Activated CD4-positive, alpha-beta T cell treated with anti-CD3 and anti-CD28 coated beads, Interleukin-2, amount 50 U/mL, for 48 hours (primary cell): ENCODE data around the gene IVL.
A peak's percentile ranks its signal among the peaks of the same experiment; 100 is the strongest.

ENCODE experiments used
- DNase-seq, 2 experiments: peaks; one replicate each; pipeline ENCODE4 v3.0.0-alpha.2; 2020

IVL gene, protein sequence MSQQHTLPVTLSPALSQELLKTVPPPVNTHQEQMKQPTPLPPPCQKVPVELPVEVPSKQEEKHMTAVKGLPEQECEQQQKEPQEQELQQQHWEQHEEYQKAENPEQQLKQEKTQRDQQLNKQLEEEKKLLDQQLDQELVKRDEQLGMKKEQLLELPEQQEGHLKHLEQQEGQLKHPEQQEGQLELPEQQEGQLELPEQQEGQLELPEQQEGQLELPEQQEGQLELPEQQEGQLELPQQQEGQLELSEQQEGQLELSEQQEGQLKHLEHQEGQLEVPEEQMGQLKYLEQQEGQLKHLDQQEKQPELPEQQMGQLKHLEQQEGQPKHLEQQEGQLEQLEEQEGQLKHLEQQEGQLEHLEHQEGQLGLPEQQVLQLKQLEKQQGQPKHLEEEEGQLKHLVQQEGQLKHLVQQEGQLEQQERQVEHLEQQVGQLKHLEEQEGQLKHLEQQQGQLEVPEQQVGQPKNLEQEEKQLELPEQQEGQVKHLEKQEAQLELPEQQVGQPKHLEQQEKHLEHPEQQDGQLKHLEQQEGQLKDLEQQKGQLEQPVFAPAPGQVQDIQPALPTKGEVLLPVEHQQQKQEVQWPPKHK

DNA sequence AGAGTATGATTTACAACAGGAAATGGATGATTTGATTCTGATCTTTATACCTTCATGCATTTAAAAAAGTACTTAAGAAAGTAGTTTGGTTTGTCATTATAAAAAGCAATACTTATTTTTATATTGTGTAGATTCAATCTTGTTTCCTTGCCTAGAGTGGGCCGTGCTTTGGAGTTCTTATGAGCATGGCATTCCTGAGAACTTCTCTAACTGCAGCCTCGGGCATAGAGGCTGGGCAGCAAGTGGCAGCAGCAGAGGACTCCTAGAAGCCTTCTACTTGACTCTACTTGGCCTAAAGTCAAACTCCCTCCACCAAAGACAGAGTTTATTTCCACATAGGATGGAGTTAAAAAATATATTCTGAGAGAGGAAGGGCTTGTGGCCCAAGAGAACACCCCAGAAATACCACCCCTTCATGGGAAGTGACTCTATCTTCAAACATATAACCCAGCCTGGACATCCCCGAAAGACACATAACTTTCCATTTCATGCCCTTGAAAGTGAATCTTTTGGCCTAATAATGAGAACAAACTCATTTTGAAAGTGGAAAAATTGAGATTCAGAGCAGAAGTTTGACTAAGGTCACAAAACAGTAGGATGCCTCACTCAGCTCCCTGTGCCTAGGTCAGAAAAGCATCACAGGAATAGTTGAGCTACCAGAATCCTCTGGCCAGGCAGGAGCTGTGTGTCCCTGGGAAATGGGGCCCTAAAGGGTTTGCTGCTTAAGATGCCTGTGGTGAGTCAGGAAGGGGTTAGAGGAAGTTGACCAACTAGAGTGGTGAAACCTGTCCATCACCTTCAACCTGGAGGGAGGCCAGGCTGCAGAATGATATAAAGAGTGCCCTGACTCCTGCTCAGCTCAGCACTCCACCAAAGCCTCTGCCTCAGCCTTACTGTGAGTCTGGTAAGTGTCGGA, at the start of gene IVL:
Gene IVL, plus strand, starts transcription at position 861 of the 916 bp plus-strand sequence. CDS start 1,252 bp downstream, outside the sequence.
- DNase-seq: no peak

DNA sequence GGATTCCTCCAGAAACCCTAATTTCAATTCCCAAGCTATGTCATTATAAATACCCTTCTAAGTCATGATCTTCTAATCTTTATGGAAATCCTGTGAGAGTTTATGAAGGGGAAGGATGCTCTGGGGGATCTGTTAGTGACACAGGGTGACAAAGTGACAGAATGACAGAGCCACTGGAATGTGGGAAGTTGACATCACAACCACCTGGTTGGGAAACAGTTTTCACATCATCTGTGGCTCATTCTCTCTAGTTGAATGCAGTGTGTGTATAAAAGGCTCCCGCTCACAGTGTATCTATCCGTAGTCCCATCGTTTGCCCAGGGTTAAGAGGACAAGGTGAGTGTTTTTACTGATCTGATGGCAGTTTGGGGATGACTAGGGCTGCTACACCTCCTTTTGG, 48.6 kb upstream of the IVL start, which contains the start of gene LCE7A:
Gene LCE7A, plus strand, starts transcription at position 301 of the 400 bp plus-strand sequence. CDS start 702 bp downstream, outside the sequence.
- DNase-seq: no peak

DNA sequence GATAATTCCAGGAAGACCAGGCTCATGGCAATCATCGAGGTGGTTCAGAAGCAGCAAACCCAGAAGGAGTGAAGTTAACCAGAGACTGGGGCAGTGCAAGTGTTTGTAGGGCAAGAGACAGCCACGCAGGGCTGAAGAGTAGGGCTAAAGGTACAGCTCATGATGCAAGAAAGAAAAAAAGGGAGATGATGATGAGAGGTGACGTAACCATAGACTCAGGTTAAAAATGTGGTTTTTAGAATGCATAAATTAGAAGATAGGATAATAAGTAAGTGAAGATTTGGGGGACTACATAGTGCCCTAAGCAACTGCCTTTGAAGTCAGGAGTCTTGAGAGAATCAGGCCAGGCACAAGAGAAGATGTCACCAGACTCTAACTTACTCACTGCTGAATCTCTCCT, 48.2 kb upstream of the IVL start:
- no peak for DNase-seq

DNA sequence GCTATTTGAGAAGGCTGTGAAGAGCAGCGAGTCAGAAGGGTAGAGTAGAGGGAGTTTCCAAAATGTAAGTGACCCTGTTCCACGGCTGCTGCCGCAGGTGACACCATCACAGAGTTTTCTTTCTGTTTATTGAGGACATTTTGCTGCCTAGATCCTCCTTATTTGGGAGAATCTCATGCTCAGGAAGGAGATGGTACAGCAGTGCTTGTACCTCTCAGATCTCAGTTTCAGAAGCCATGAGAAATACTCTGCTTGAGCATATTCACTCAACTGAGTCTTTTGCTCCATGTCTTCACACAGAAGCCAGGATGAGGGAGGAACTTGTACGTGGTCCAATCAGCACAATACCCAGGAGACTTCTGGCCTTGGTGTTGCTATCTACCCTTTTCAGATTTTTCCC, 47.0 kb upstream of the IVL start:
- DNase-seq: no peak

DNA sequence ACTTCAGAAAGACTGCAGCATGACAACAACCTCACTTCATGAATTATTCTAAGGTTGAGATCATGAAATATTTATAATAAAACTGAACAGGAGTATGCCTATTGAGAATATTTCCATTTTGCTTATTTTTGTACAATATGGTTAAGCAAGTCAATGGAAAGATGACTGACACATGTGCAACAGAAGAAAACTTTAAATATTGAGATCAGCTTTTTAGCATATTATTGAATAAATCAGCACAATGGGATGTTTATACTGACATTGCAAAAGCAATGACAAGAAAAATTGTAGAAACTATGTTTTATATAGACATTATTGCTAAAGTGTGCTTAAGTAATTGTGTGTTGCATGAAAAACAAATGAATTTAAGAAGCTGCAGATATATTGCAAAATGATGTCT, 43.9 kb upstream of the IVL start:
- DNase-seq: no peak

DNA sequence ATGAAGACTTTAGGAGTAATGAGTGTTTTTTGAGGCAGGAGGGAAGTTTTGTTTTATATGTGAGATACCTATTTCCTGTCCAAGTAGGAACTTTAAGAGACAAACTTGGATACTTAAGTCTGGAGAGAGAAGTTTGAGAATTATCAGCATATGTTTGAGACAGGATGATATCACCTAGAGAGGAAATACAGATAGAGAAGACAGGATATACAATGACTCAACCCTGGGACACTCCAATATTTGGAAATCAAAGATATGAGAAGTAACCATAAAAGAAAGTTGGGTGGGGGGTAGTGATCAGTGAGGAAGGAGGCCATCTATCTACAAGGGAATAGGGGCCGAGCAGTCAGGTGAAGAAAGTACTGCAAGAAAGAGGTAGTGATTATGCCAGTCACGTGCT, 42.0 kb upstream of the IVL start:
- DNase-seq: no peak

DNA sequence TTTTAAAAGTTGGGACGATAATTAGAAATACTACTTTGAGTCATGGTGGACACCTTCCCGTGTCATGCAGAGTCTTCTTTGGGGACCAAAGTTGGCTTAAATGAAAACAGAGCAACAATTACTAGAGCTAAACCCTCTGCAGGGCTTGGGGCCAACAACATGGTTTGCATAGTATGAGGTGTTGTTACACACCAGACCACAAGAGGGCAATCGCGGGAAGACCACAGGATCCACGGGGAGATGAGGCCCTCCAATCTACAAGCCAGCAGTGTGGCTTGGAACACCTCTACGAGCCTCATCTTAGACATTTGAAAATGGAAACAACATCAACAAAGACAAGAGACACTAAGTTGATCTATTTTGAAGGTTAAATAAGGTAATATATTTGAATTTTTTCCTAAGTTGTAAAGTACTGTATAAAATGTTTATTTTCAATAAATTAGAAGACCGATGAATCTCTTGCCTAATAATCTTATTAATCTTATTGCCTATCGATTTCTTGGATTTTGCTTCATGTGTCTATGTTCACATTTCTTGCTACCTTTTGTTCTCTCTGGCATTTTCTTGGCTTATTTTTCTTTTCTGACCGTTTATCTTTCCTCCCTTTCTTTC, 38.4 kb upstream of the IVL start:
- peak; percentile 62 to 71 for DNase-seq

DNA sequence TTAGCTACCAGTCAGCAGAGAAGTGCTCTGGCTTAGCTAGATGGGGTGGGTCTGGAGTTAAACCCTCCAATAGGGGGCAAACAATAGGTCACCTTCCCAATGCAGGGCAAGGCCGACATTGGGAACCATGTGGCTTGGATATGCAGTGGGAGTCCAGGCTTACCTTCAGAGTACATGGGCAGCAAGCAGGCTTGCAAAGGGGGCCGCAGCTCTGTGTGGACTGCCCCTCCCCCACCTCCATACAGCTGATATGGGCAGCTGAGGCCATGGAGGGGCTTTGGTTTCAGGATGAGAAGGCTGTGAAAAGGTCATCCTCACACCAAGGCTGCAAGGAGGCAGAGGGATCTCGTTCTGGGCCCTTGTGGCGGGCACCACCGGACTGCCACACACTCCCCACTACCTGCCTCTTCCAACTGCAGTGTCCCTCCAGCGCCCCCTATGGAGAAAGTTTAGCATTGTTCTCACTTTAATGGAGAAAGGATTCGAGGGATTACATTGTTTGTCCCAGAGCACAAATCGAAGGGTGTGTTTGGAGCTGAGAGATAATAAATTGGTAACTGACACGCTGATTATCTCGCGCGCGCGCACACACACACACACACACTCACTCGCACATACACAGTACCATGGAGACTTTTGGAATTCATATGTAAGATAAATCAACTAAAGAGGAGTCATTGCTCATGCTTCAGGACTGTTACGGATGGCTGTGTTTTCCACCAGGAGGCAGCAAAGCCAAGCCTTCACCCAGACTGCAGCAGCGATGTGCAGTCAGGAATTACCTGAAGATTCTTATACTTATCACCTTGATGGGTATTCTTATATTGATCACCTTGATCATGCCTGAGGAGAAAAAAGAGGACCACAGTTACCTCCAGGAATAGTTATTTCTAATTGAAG, 37.3 kb upstream of the IVL start:
- DNase-seq: no peak

DNA sequence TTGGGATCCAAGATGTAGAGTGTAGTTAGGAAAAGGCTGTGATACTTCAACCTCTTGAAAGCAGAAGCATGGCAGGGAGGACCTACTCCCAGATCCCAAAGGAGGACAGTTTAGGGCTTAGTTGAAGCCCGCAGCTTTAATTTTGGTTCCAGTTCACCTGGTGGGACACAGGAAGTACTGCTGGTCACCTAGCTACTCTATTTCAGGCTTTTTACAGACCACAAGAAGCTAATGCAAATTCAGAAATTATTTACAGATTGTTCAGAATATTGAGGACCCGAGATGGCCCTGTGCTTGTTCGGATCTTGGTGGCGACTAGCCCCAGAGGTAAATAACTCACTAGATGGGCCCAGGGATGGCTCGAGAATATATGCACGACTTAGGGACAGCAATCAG, 36.6 kb upstream of the IVL start:
- no peak for DNase-seq

DNA sequence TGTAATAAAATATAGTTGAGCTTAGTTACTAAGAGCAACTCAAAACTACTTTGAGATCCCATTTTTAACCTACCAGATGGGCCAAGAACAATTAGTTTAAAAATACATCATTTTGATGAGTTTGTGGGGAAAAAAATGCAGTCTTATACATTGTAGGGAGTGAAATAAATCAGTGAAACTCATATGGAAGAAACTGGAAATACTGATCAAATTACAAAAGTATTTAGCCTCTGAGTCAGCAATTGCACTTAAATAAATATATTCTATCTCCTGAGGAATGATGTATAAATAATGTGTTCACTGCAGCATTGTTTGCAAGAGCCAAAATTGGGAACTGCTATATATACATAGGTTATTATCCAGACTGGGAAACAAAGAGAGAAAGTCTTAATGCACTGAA, 34.9 kb upstream of the IVL start:
- no peak for DNase-seq

DNA sequence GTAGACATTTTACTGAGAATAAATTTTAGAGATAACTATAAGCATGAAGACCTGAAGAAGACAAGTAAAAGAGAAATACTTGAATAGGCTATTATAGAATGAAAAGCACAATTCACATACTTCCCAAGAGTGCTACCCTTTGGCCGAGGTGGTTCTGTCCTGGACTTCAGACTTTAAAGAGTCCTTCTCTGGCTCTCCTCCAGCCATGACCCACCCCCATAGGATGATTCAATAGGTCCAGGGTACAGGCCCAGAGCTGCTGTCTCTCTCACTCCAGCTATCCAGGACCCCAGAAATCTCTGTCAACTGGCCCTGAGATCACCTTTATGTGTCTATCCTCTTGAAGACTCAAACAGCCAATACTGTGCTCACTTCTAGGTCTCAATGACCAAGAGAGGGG, 31.5 kb upstream of the IVL start:
- no peak for DNase-seq

DNA sequence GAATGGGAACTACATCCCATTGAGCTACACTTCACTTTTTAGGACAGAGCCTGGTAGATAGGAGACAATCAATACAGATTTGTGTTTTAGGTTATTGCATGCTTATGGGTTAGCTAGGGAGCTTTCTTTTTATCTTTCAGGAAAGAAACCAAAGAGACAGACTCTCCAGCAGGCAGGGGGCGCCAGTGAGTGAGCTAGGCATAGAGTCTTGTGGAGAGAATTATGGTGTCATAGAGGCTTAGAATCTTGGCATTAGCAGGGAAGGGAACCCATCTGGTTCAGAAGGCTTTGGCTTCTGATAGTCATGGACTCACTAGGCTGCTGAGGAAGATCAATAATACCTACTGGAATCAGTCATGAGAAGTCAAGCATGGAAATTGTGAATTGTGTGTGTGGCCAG, 30.3 kb upstream of the IVL start, which contains the start of gene SMCP:
Gene SMCP, plus strand, starts transcription at position 281 of the 400 bp plus-strand sequence. CDS start 6,101 bp downstream, outside the sequence.
- DNase-seq: peak; percentile 50 to 55

DNA sequence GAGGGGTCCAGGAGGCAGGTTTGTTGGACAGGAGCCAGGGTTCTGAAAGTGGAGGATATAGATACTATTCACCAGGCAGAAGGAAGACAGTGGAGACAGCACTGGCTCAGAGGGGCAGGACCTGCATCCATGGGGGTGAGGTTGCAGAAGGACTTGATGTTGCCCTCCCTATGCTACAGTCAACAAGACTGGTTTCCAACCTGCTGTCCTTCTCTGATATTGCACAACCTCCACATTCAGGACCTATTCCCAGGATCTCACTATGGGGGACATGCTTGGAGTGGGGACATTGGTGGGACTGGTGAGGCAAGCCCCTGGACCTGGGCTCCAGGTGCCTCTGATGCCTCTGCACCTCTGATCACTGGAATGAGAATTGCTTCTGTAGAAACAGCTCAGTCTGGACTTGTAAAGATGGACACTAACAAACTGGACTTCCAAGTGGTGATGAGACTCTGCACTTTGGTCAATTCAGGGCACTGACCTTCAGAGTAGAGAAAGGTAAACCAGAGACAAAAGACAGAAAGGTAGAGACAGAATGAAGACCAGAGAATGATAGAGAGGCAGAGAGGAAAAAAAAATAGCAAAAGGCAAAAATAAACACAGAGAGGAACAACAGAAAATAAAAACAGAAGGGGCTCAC, 28.7 kb upstream of the IVL start:
- DNase-seq: no peak

DNA sequence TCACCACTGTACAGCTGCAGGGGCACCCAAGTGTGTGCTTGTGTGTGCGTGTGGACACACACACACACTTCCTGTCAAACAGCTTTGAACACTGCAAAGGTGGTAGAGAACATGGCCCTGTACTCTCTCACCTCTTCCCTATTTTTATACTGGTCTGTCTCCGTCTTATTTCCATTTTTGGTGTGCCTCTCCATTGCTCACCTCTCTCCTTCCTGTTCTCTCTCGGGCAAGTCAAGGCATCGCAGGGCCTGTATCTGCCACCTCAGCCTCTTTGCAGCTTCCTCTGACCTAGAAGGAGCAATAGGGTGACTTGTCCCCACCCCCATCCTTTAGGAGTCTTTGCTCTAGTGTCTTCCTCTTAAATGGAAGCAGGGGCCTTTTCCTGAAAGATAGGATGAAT, 28.0 kb upstream of the IVL start:
- no peak for DNase-seq

DNA sequence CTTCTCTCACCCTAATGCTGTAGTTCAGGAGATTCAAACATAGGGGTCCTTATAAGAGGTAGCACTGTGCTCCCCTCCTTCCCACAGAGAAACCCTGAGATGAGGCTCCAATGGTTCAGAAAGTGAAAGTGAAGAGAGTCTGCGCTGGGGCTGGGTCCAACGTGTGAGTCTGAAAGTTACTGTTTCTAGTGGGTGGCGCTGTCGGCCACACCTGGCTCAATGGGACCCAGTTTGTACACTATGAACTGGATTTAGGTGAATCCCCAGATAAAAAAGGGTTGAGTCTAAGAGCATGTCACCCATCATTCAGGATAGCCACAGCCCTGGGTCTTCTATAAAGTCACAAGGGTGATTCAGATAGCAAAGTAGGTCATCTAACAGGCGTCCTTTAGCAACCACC, 27.4 kb upstream of the IVL start:
- DNase-seq: no peak

DNA sequence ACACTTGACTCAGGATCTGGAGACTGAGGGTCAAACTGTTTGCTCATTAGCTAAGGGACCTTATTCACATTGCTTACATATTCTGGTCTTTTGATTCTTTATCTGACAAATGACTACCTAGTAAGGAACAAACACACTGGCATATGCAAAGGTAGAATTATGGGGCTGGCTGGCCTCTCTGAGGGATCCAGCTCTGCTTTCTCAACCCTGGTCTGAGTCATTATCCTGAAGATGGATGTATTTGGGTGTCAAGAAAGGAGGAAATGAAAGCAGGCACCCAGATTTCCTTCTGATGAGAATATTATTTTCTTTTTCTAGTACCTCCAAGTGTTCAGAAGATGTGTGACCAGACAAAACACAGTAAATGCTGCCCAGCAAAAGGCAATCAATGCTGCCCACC, 24.3 kb upstream of the IVL start:
- no peak for DNase-seq

DNA sequence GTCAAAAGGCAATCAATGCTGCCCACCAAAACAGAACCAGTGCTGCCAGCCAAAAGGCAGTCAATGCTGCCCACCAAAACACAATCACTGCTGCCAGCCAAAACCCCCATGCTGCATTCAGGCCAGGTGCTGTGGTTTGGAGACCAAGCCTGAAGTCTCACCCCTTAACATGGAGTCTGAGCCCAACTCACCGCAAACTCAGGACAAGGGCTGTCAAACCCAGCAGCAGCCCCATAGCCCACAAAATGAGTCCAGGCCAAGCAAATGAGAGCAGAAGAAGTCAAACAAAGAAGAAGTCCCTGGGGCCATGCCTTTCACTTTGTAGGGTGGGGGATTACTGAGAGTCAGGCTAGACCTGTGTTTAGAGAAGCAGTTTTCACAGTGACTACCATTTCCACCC, 23.8 kb upstream of the IVL start:
- DNase-seq: no peak

DNA sequence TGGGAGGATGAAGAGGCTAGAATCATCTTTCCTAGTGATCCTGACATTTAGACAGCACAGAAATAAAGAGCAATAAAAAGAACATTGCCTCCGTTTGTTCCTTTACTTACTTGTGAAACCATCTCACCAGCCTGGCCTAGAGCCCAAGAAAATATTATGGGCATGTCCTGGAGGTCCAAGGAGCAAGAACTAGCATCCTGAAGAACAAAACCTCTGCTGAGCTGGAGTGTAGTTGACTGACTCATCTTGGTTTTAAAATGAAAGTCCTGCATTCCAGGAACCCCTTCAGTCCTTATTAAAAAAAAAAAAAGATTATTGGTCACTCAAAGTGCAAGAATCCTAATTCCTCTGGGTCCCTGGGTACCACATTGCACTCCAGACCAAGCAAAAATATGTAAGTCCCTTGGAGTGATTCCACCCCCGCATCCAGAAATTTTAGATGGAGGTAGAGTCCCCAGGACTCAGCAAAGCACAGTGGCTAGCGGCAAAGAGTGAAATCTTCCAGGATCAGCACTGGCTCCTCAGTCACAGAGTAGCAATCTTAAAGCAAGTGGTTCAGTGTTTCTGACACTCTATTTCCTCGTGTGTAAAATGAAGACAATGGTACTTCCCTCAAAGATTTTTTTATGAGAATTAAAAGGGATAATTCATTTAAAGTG, 23.3 kb upstream of the IVL start:
- DNase-seq: no peak

DNA sequence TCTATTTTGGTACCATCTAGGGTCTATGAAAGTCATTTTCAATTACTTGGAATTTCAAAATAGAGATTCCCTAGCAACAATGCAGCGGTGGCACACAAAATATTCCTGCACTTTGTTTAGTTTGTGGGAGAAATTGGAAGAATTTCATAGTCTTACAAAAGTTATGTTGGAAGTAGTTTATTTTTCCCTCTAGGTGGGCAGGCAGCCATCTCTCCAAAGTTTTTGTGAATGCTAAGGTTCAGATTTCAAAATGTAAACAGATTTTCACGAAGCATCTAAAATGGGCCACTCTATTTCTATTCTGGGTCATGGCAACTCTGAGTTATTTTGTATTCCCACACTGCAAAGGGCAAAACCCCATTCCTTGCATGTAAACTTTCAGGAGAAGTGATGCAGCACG, 22.3 kb upstream of the IVL start:
- no peak for DNase-seq

DNA sequence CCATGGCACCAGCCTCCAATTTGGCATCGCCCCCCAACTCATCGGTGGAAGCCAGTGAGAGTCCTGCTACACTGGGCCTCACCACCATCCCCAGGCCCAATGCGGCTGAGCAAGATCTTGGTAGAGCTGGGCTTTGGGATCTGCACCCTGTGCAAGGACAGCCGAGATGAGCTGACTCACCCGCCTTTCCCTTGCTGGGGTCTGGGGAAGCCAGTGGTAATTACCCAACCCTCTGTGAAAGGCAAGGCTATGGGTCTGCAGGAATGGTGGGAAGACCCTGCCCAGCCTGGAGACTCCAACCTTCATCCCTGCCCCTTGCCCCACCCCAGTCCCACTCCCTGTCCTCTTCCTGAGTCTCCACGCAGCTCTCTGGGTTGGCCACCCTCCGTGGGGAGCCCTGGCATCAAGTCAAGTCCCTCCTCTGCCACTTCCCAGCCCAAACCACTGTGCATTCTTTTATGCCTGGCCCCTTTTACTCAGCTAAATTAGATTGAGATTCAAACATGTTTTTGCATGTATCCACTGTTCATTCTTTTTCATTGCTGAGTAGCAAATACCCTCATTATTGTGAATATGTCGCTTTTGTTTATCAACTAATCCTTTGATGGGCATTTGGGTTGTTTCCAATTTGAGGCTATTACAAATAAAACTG, 21.5 kb upstream of the IVL start:
- no peak for DNase-seq
